B cell (primary cell): Measurements from ENCODE around the gene MYH11. TPM values are rescaled to one million over a fixed set of nuclear protein-coding genes. Genes with fewer than 3 reads are reported as not detected.

ENCODE experiments used
- ATAC-seq: fragments of 200-7000 bp; cut with Tn5 transposase; one replicate; pipeline ENCODE4 v1.10.0; 2021; ENCODE audit warnings: low read depth, mild to moderate bottlenecking, moderate number of reproducible peaks, moderate library complexity
- CTCF ChIA-PET: fragments of 350-600 bp; sonication (Branson Sonifier 250); formaldehyde crosslinking; loops from one replicate; lab custom pipeline; 2021; ENCODE audit warnings: antibody characterized with exemption, inconsistent platforms; lab: Charles Lee
- POLR2A ChIA-PET: fragments of 350-600 bp; sonication (Branson Sonifier 250); formaldehyde crosslinking; loops from one replicate; lab custom pipeline; 2021; ENCODE audit warnings: antibody characterized with exemption; lab: Charles Lee
- DNase-seq: peaks from one replicate; pipeline ENCODE4 v3.0.0; 2013
- H2AFZ ChIP-seq: 2 replicates; pipeline ENCODE4 v1.6.1; 2012; ENCODE audit warnings: mild to moderate bottlenecking, low read depth, low read length; ENCODE audit not compliant: insufficient read depth, poor library complexity, severe bottlenecking
- H3K27ac ChIP-seq, 2 donors: 1 replicate in 1 of 2; 2 replicates in 1 of 2; pipeline ENCODE4 v1.5.1; 2012 to 2013; ENCODE audit warnings: low read length in 2 of 2, mild to moderate bottlenecking in 2 of 2, moderate library complexity in 1 of 2
- H3K27me3 ChIP-seq, 4 experiments: fragments of 200-600 bp in 1 of 4; sonication (generic) in 1 of 4; replicated peaks in 1 of 4; 1 replicate in 2 of 4; 2 replicates in 2 of 4; pipeline versions ENCODE4 v1.6.1 to v1.7.0; 2013 to 2016; ENCODE audit warnings: low read length in 3 of 4, mild to moderate bottlenecking in 2 of 4, mixed read lengths in 1 of 4, moderate library complexity in 1 of 4; ENCODE audit not compliant: insufficient read depth in 4 of 4, control insufficient read depth in 3 of 4; ENCODE audit errors: control extremely low read depth in 1 of 4
- H3K36me3 ChIP-seq, 2 experiments: replicated peaks in 1 of 2; 1 replicate in 1 of 2; 2 replicates in 1 of 2; pipeline versions ENCODE4 v1.6.1 to v1.7.1; 2013; ENCODE audit warnings: low read length in 1 of 2; ENCODE audit not compliant: insufficient read depth in 2 of 2, control insufficient read depth in 1 of 2; ENCODE audit errors: control extremely low read depth in 1 of 2, extremely low read depth in 1 of 2
- H3K4me1 ChIP-seq, 2 donors: fragments of 200-600 bp in 1 of 2; sonication (generic) in 1 of 2; 1 replicate in 1 of 2; 2 replicates in 1 of 2; pipeline versions ENCODE4 v1.5.1 to v1.6.1; 2013 to 2017; ENCODE audit warnings: low read length in 2 of 2; ENCODE audit not compliant: control insufficient read depth in 2 of 2, insufficient read depth in 2 of 2
- H3K4me2 ChIP-seq: replicated peaks from 2 replicates; pipeline ENCODE3; 2012; ENCODE audit warnings: mild to moderate bottlenecking, low read depth, low read length; ENCODE audit not compliant: poor library complexity, severe bottlenecking
- H3K4me3 ChIP-seq, 5 experiments: fragments of 200-600 bp in 1 of 5; sonication (generic) in 1 of 5; 1 replicate in 3 of 5; 2 replicates in 2 of 5; pipeline versions ENCODE4 v1.5.1 to v1.7.0; 2011 to 2016; ENCODE audit warnings: low read length in 4 of 5, mild to moderate bottlenecking in 4 of 5, low read depth in 2 of 5, control low read depth in 1 of 5, moderate library complexity in 1 of 5; ENCODE audit not compliant: insufficient read depth in 1 of 5; ENCODE audit errors: control extremely low read depth in 1 of 5, extremely low read depth in 1 of 5
- H3K79me2 ChIP-seq: fragments of 200-600 bp; sonication (generic); one replicate; pipeline ENCODE4 v1.6.0; 2016; ENCODE audit warnings: low read length; ENCODE audit not compliant: control insufficient read depth, insufficient read depth
- H3K9ac ChIP-seq: fragments of 200-600 bp; sonication (generic); 2 replicates; pipeline ENCODE4 v1.6.1; 2017; ENCODE audit warnings: mild to moderate bottlenecking, low read length, moderate library complexity
- H3K9me3 ChIP-seq, 3 donors: one replicate each; pipeline versions ENCODE4 v1.6.1 to v1.7.1; 2013; ENCODE audit warnings: low read length in 2 of 3; ENCODE audit not compliant: control insufficient read depth in 2 of 3, insufficient read depth in 1 of 3; ENCODE audit errors: control extremely low read depth in 1 of 3
- H4K20me1 ChIP-seq: 2 replicates; pipeline ENCODE4 v1.6.0; 2012; ENCODE audit warnings: mild to moderate bottlenecking, low read length; ENCODE audit not compliant: insufficient read depth, control insufficient read depth, poor library complexity, severe bottlenecking
- H3K27ac Mint-ChIP-seq: one replicate; pipeline ENCODE4 v1.8.0; 2021; ENCODE audit warnings: mixed read lengths
- H3K27me3 Mint-ChIP-seq: one replicate; pipeline ENCODE4 v1.8.0; 2021; ENCODE audit warnings: mixed read lengths
- H3K4me1 Mint-ChIP-seq: one replicate; pipeline ENCODE4 v1.8.0; 2021; ENCODE audit warnings: mixed read lengths
- H3K4me3 Mint-ChIP-seq: one replicate; pipeline ENCODE4 v1.8.0; 2021; ENCODE audit warnings: mixed read lengths
- H3K9me3 Mint-ChIP-seq: one replicate; pipeline ENCODE4 v1.8.0; 2022; ENCODE audit warnings: mixed read lengths; ENCODE audit not compliant: insufficient read depth
- EZH2 ChIP-seq: IDR thresholded peaks from 2 replicates; pipeline ENCODE4 v1.6.1; 2012; ENCODE audit warnings: borderline replicate concordance, low read depth, mild to moderate bottlenecking, moderate library complexity, low read length; ENCODE audit not compliant: insufficient read depth, poor library complexity, severe bottlenecking
- WGBS: methylation state at CpG from one replicate; pipeline ENCODE4 v1.1.5; 2013; ENCODE audit warnings: missing lambda C conversion rate; ENCODE audit not compliant: insufficient coverage; 5-methylcytosine and 5-hydroxymethylcytosine counted together
- intact Hi-C: fragments of 100-400 bp; cut with micrococcal nuclease; formaldehyde crosslinking; loops from one replicate; pipeline ENCODE4 v1.10.0; 2022
- polyA plus RNA-seq: library from polyadenylated mRNA; depleted of rRNA; stranded (reverse); fragments of >200 nt; gene quantifications from 2 replicates; pipeline ENCODE4 v1.2.3, GENCODE V29; 2012
- small RNA-seq: library from RNA; depleted of rRNA; stranded (forward); fragments of <200 nt; gene quantifications from one replicate; pipeline ENCODE3, GENCODE V24; 2012; ENCODE audit warnings: low replicate concordance, low read depth; ENCODE audit not compliant: insufficient read length
- total RNA-seq, 2 donors: library from RNA; stranded (reverse); fragments of 120-200 nt in 1 of 2; gene quantifications; 1 replicate in 1 of 2; 2 replicates in 1 of 2; pipeline versions ENCODE4 v1.2.3 to v1.2.4, GENCODE V29; 2013 to 2022
- TF ChIP-seq, protein P1 (sequence below): fragments of 200-600 bp; IDR thresholded peaks from one replicate; pipeline ENCODE4 v1.8.0; 2022; ENCODE audit warnings: antibody characterized with exemption, mild to moderate bottlenecking

The MYH11 gene
- total and polyA plus RNA-seq, 2 donors (not counting 1 experiment from before 2014, with no cell fraction given), result 0.05 to 0.16 TPM

DNA sequence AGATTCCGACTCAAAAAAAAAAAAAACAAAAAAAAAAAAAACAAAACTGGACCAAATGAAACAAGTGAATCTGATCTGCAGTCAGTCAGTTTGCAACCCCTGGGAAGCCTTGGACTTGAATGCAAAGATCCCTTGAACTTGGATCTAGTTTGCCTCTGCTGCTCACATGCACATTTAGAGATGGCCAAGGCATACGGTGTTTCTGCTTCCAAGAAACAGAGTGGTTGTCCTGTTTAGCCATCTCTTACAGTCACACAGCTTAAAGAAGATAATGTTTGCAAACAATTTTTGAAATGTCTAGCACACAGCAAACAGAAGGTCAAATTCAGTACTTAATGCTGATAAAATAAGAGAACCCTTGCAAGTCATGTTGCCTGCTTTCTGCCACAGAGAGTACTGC lies 202.2 kb downstream of the MYH11 start:
- H3K4me2 ChIP-seq, result no peak overlapping the region
- ChIA-PET POLR2A (no interaction called here), CTCF (no interaction called here)
- H3K79me2 ChIP-seq, result peaks cover 91% of the 10 kb centered on the region
- Mint-ChIP-seq H3K9me3 (no peaks in the 10 kb centered on the region), H3K4me1 (peaks cover 60% of the 10 kb centered on the region), H3K27me3 (no peaks in the 10 kb centered on the region), H3K27ac (no peak overlapping the region), H3K4me3 (no peak overlapping the region)
- no peak overlapping the region for H2AFZ ChIP-seq
- H3K36me3 ChIP-seq, result peaks cover 3 to 16% of the 10 kb centered on the region in 2 experiments
- TF ChIP-seq EZH2, result no peak
- TF ChIP-seq, protein P1, sequence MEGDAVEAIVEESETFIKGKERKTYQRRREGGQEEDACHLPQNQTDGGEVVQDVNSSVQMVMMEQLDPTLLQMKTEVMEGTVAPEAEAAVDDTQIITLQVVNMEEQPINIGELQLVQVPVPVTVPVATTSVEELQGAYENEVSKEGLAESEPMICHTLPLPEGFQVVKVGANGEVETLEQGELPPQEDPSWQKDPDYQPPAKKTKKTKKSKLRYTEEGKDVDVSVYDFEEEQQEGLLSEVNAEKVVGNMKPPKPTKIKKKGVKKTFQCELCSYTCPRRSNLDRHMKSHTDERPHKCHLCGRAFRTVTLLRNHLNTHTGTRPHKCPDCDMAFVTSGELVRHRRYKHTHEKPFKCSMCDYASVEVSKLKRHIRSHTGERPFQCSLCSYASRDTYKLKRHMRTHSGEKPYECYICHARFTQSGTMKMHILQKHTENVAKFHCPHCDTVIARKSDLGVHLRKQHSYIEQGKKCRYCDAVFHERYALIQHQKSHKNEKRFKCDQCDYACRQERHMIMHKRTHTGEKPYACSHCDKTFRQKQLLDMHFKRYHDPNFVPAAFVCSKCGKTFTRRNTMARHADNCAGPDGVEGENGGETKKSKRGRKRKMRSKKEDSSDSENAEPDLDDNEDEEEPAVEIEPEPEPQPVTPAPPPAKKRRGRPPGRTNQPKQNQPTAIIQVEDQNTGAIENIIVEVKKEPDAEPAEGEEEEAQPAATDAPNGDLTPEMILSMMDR, result no peak
- intact Hi-C loops, result no loop called here
- H3K27me3 ChIP-seq, result no peaks in the 10 kb centered on the region
- H3K9ac ChIP-seq, result no peak overlapping the region
- no CpG with 5 or more reads among the region's 2 CpGs for WGBS
- H3K9me3 ChIP-seq, result no peaks in the 10 kb centered on the region
- DNase-seq (no peak), ATAC-seq (no peak)
- H3K27ac ChIP-seq, result no peak overlapping the region
- no peak overlapping the region for H3K4me3 ChIP-seq
- peaks cover 47% of the 10 kb centered on the region for H4K20me1 ChIP-seq
- H3K4me1 ChIP-seq, result peaks cover 29 to 48% of the 10 kb centered on the region in 2 donors

DNA sequence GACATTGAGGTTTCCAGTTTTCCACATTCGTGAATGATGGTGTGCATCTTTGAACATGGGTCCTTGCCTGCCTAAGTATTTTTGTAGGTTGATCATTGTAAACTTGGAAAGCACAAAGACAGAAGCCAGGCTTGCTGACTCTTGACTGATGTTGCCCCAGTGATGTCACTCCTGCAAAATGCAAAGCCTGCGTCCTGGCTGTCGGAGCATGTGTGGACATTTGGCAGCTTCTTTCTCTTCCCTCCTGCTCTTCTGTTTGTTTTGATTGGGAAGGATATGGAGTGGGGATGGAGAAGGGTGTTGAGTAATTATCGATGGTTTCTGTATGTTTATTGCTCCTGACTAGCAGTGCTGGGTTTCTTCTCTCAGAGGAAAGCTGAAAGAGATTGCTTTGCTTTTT lies 203.6 kb downstream of the MYH11 start:
- Histone ChIP-seq H2AFZ (no peak overlapping the region), H3K36me3 (peaks cover 3 to 16% of the 10 kb centered on the region in 2 experiments), H3K79me2 (peaks cover 90% of the 10 kb centered on the region), H3K27me3 (no peaks in the 10 kb centered on the region), H3K27ac (peak overlapping the region in 1 of 2 donors; percentile 29), H3K4me2 (peak overlapping the region; percentile 22), H3K4me1 (peaks cover 21 to 40% of the 10 kb centered on the region in 2 donors), H3K9me3 (no peaks in the 10 kb centered on the region), H4K20me1 (peaks cover 45% of the 10 kb centered on the region), H3K4me3 (no peak overlapping the region), H3K9ac (no peak overlapping the region)
- H3K4me1 Mint-ChIP-seq, result peaks cover 52% of the 10 kb centered on the region
- no peaks in the 10 kb centered on the region for H3K27me3 Mint-ChIP-seq
- H3K27ac Mint-ChIP-seq, result peak overlapping the region; percentile 61
- CTCF ChIA-PET, result interaction anchor here (0.6 to 1.3 kb wide), 2 partner anchors 14 to 62 kb away, joined by 3 read pairs; no protein-coding TSS in a partner anchor
- H3K9me3 Mint-ChIP-seq, result no peaks in the 10 kb centered on the region
- POLR2A ChIA-PET, result interaction anchor here (0.6 kb wide), 1 partner anchor 164 kb away, joined by 3 read pairs; no protein-coding TSS in a partner anchor
- peak overlapping the region; percentile 46 for H3K4me3 Mint-ChIP-seq
- WGBS, result 84% methylated on average over 3 of the region's 4 CpGs
- intact Hi-C loops, result no loop called here
- no peak for DNase-seq
- ATAC-seq, result no peak
- TF ChIP-seq, protein P1, result no peak
- no peak for TF ChIP-seq EZH2

Small RNAs within 50 kb of the gene (small RNA-seq; reads per million reads assigned to genes)
- not detected for gene RNU6-213P

Other genes with a start within 250 kb of the MYH11 start
- 366 and 402 TPM in 2 replicates for gene MARF1, start 213.9 kb downstream of the MYH11 start, total RNA-seq
- 68.0 and 97.1 TPM in 2 replicates for gene MARF1, start 213.9 kb downstream of the MYH11 start, polyA plus RNA-seq
- gene NDE1, start 206.8 kb downstream of the MYH11 start, total RNA-seq, result 144 and 149 TPM in 2 replicates
- gene NDE1, start 206.8 kb downstream of the MYH11 start, polyA plus RNA-seq, result 33.5 and 45.4 TPM in 2 replicates
- 29.3 and 30.2 TPM in 2 replicates for gene CEP20, start 31.6 kb upstream of the MYH11 start, total RNA-seq
- 12.4 and 14.2 TPM in 2 replicates for gene CEP20, start 31.6 kb upstream of the MYH11 start, polyA plus RNA-seq
- 73.0 and 74.1 TPM in 2 replicates for gene ABCC1, start 92.6 kb upstream of the MYH11 start, total RNA-seq
- 21.7 and 21.8 TPM in 2 replicates for gene ABCC1, start 92.6 kb upstream of the MYH11 start, polyA plus RNA-seq